PC-3 (cell line): Measurements from ENCODE around the gene AFF2.

Experiments
- EZH2phosphoT487 ChIP-seq: fragments of 300-600 bp; sonication (generic); IDR thresholded peaks from 2 replicates; pipeline ENCODE4 v1.6.1; 2018; ENCODE audit warnings: mild to moderate bottlenecking, antibody characterized with exemption, low read length, borderline replicate concordance
- TF ChIP-seq, protein P1 (sequence below): fragments of 300-600 bp; sonication (generic); conservative IDR thresholded peaks from 2 replicates; pipeline ENCODE4 v1.5.1; 2017; ENCODE audit warnings: antibody characterized with exemption, low read depth, mild to moderate bottlenecking, low read length

DNA sequence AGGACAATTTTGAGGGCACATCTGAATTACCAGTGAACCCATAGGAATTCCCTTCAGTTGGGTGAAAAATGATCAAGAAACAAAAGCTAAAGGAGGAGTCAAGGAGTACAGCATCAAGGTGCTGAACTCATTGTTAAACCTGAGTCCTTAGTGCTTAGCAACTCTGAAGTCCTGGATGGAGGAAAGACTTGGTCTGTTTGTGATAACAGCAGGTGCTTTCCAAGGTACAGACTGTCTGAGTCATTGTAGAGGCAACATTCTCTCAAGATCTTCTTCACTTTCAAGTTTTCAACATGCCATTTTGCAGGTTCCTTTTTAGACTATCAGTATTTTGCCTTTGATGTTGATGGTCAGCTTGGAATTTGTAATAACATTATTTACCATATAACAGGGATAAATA, 293.9 kb downstream of the AFF2 start:
- TF ChIP-seq, protein P1, sequence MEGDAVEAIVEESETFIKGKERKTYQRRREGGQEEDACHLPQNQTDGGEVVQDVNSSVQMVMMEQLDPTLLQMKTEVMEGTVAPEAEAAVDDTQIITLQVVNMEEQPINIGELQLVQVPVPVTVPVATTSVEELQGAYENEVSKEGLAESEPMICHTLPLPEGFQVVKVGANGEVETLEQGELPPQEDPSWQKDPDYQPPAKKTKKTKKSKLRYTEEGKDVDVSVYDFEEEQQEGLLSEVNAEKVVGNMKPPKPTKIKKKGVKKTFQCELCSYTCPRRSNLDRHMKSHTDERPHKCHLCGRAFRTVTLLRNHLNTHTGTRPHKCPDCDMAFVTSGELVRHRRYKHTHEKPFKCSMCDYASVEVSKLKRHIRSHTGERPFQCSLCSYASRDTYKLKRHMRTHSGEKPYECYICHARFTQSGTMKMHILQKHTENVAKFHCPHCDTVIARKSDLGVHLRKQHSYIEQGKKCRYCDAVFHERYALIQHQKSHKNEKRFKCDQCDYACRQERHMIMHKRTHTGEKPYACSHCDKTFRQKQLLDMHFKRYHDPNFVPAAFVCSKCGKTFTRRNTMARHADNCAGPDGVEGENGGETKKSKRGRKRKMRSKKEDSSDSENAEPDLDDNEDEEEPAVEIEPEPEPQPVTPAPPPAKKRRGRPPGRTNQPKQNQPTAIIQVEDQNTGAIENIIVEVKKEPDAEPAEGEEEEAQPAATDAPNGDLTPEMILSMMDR, result no peak
- TF ChIP-seq EZH2phosphoT487, result no peak
